Mesothelial cell of epicardium (in vitro differentiated cells): ENCODE results near the gene ARHGAP19. TPM values are rescaled to one million over a fixed set of nuclear protein-coding genes. Genes with fewer than 3 reads are reported as not detected.
"Not testable (repeated sequence)": the region's sequence is repeated elsewhere in the genome, so short reads cannot be mapped to it uniquely, and the experiment has no call there.

Source experiments
- DNase-seq, 2 experiments: peaks; one replicate each; pipeline ENCODE4 v3.0.0; 2021; ENCODE audit warnings: low spot score in 2 of 2; ENCODE audit not compliant: unreplicated experiment in 2 of 2
- H3K27ac Mint-ChIP-seq: 2 replicates; pipeline ENCODE4 v1.8.0; 2021; ENCODE audit warnings: mixed read lengths
- H3K27me3 Mint-ChIP-seq: 2 replicates; pipeline ENCODE4 v1.8.0; 2021; ENCODE audit warnings: low read depth, mixed read lengths
- H3K36me3 Mint-ChIP-seq: 2 replicates; pipeline ENCODE4 v1.8.0; 2021; ENCODE audit warnings: mixed read lengths
- H3K4me1 Mint-ChIP-seq: 2 replicates; pipeline ENCODE4 v1.8.0; 2021; ENCODE audit warnings: mixed read lengths
- H3K4me3 Mint-ChIP-seq: 2 replicates; pipeline ENCODE4 v1.8.0; 2021; ENCODE audit warnings: mild to moderate bottlenecking, moderate library complexity, mixed read lengths
- H3K9me3 Mint-ChIP-seq: 2 replicates; pipeline ENCODE4 v1.8.0; 2021; ENCODE audit warnings: mixed read lengths
- total RNA-seq: library from RNA; stranded (reverse); gene quantifications from 3 replicates; pipeline ENCODE4 v1.2.1, GENCODE V29; 2021
- TF ChIP-seq, protein P1 (sequence below): fragments of 200-600 bp; sonication (generic); IDR thresholded peaks from one replicate; pipeline ENCODE4 v1.5.0; 2021; ENCODE audit warnings: antibody characterized with exemption; ENCODE audit not compliant: unreplicated experiment

Gene ARHGAP19
- total RNA-seq, 1 donor from 2014 or later = 22.6 TPM

DNA sequence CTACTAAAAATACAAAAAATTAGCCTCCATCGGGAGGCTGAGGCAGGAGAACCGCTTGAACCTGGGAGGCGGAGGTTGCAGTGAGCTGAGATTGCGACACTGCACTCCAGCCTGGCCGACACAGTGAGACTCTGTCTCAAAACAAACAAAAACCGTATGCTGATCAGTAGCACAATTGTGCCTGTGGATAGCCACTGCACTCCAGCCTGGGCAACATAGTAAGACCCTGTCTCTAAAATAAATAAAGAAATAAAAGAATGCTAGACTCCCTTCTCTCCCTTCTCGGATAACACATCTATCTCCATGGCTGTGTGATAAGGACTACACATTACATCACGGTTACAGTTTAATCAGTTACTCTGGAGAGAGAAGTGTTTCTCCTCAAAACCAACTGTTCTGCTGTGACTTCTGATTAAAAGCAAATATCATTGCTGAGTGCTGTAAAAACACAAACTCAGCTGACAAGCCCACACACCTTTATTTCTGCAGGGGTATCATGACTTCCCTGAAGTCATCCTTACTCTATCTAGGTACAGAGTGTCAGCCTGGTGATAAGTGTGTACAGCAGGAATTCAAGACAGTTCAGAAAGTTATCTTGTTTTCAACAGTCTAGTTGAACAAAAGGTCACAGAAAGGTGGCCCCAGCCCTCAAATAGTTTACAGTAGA, 5.3 kb upstream of the ARHGAP19 start:
- Mint-ChIP-seq H3K9me3 (no peaks in the 10 kb centered on the region), H3K4me1 (peaks cover 12% of the 10 kb centered on the region), H3K36me3 (no peaks in the 10 kb centered on the region), H3K4me3 (no peak overlapping the region), H3K27me3 (no peaks in the 10 kb centered on the region), H3K27ac (peak overlapping the region; percentile 82)
- TF ChIP-seq, protein P1, sequence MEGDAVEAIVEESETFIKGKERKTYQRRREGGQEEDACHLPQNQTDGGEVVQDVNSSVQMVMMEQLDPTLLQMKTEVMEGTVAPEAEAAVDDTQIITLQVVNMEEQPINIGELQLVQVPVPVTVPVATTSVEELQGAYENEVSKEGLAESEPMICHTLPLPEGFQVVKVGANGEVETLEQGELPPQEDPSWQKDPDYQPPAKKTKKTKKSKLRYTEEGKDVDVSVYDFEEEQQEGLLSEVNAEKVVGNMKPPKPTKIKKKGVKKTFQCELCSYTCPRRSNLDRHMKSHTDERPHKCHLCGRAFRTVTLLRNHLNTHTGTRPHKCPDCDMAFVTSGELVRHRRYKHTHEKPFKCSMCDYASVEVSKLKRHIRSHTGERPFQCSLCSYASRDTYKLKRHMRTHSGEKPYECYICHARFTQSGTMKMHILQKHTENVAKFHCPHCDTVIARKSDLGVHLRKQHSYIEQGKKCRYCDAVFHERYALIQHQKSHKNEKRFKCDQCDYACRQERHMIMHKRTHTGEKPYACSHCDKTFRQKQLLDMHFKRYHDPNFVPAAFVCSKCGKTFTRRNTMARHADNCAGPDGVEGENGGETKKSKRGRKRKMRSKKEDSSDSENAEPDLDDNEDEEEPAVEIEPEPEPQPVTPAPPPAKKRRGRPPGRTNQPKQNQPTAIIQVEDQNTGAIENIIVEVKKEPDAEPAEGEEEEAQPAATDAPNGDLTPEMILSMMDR = no peak
- DNase-seq = no peak

DNA sequence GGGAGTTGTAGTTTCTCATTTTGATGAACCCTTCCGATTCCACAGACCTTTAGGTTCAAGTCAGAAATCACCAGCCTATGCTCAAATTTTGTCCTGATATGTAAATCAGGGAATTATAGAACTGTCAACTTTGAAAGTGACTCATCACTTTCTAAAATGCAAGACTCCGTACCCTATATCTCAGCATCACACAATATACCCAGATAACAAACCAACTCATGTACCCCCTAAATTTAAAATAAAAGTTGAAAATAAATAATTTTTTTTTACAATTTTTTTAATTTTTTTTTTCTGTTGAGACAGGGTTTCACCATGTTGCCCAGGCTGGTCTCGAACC, 393 bp upstream of the ARHGAP19 start:
- H3K27me3 Mint-ChIP-seq = no peaks in the 10 kb centered on the region
- H3K36me3 Mint-ChIP-seq = no peaks in the 10 kb centered on the region
- H3K9me3 Mint-ChIP-seq = no peaks in the 10 kb centered on the region

DNA sequence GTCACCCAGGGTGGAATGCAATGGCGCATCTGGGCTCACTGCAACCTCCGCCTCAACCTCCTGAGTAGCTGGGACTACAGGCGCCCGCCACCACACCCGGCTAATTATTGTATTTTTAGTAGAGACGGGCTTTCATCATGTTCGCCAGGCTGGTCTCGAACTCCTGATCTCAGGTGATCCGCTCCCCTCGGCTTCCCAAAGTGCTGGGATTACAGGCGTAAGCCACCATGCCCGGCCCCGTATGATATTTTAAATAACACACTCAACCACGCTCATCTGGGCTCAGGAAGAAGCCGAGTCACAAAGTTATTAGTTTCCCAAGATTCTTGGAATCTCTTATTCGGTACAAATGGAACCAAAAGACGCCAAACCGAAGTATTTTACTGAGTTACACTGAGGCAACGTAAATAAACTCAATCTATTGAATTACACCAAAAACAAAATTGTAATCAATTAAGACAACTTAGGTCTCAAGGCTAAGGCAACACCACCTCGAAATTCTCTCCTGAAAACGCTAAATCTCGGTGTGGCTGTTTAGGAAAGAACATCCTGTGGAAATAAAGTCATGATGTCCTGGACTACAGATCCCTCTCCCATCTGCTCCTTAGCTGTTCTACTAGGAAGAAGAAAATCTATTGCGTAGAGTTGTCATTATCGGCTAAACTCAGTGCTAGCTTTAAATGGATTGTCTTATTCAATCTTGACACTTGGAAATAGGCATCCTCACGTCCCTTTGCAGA, 910 bp downstream of the ARHGAP19 start:
- peaks cover 13% of the 10 kb centered on the region for H3K4me1 Mint-ChIP-seq
- peak overlapping the region; percentile 95 for H3K27ac Mint-ChIP-seq
- peak overlapping the region; percentile 76 for H3K4me3 Mint-ChIP-seq
- no peaks in the 10 kb centered on the region for H3K9me3 Mint-ChIP-seq
- peak in 1 of 2 experiments; percentile 7 for DNase-seq
- peaks cover 2% of the 10 kb centered on the region for H3K36me3 Mint-ChIP-seq
- TF ChIP-seq, protein P1 = no peak
- no peaks in the 10 kb centered on the region for H3K27me3 Mint-ChIP-seq

More for the DNA sequence above, 393 bp upstream of the ARHGAP19 start:
- Mint-ChIP-seq H3K4me3 (peak overlapping the region; percentile 76), H3K4me1 (peaks cover 15% of the 10 kb centered on the region), H3K27ac (peak overlapping the region; percentile 95)
- TF ChIP-seq, protein P1 = no peak
- no peak for DNase-seq

DNA sequence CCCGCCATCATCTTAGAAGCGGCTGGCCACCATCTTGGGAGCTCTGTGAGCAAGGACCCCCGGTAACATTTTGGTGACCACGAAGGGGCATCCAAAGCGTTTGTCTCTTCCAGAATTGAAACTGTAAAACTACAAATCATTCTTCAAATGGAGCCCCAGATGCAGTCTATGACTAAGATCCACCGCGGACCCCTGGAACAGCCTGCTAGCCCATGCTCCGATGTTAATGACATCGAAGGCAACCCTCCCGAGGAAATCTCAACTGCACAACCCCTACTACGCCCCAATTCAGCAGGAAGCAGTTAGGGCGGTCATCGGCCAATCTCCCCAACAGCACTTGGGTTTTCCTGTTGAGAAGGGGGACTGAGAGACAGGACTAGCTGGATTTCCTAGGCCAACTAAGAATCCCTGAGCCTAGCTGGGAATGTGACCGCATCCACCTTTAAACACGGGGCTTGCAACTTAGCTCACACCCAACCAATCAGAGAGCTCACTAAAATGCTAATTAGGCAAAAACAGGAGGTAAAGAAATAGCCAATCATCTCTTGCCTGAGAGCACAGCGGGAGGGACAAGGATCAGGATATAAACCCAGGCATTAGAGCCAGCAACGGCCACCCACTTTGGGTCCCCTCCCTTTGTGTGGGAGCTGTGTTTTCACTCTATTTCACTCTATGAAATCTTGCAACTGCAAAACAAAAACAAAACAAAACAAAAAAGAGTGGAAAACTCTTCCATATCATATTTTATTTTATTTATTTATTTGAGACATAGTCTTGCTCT, 1.7 kb downstream of the ARHGAP19 start:
- H3K4me1 Mint-ChIP-seq = peaks cover 13% of the 10 kb centered on the region
- not testable (repeated sequence) for DNase-seq, H3K36me3 Mint-ChIP-seq, H3K9me3 Mint-ChIP-seq, H3K27me3 Mint-ChIP-seq
- peak overlapping the region; percentile 76 for H3K4me3 Mint-ChIP-seq
- peak overlapping the region; percentile 59 for H3K27ac Mint-ChIP-seq

DNA sequence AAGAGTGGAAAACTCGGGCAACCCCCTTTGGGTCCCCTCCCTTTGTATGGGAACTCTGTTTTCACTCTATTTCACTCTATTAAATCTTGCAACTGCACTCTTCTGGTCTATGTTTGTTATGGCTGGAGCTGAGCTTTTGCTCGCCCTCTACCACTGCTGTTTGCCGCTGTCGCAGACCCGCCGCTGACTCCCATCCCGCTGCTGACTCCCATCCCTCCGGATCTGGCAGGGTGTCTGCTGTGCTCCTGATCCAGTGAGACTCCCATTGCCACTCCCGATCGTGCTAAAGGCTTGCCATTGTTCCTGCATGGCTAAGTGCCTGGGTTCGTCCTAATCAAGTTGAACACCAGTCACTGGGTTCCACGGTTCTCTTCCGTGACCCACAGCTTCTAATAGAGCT, 2.4 kb downstream of the ARHGAP19 start:
- H3K27ac Mint-ChIP-seq, DNase-seq, H3K27me3 Mint-ChIP-seq, H3K9me3 Mint-ChIP-seq, H3K4me3 Mint-ChIP-seq, H3K36me3 Mint-ChIP-seq: not testable (repeated sequence)
- peaks cover 13% of the 10 kb centered on the region for H3K4me1 Mint-ChIP-seq

DNA sequence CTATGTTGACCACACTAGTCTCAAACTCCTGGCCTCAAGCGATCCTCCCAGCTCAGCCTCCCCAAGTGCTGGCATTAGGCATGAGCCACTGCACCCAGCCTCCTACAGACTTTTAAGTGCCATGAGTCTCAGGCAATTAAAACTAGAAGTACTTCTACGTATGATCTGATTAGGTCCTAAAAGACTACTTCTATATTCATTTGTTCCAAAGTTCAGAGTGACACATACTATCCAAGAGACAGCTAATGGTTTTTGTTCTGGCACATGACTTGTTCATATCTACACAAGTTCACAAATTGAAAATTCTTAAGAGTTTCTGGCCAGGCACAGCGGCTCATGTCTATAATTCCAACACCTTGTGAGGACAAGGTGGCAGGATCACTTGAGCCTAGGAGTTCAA, 11.7 kb downstream of the ARHGAP19 start:
- DNase-seq = no peak
- H3K9me3 Mint-ChIP-seq = no peaks in the 10 kb centered on the region
- H3K36me3 Mint-ChIP-seq = peaks cover under 1% of the 10 kb centered on the region
- no peak overlapping the region for H3K27ac Mint-ChIP-seq
- no peaks in the 10 kb centered on the region for H3K27me3 Mint-ChIP-seq
- H3K4me1 Mint-ChIP-seq = peaks cover 8% of the 10 kb centered on the region
- TF ChIP-seq, protein P1 = no peak
- H3K4me3 Mint-ChIP-seq = no peak overlapping the region
